Measurements from ENCODE around the gene EEF2K.

Gene EEF2K

DNA sequence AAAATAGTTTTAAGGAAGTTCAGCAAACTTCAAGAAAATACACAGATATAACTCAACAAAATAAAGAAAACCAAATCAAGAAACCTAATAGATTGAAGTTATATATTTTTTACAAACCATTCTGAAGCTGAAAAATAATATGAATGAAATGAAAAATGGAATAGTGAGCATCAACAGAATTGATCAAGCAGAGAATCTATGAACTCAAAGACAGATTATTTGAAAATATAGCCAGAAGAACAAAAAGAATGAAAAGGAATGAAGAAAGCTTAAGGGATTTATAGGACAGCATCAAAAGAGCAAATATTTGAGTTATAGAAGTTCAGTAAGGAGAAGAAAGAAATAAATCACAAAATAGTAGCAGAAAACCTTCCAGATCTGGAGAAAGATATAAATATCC is 130.5 kb downstream of the EEF2K start:
- DNase-seq (ENCODE audit: low spot score): no peak

DNA sequence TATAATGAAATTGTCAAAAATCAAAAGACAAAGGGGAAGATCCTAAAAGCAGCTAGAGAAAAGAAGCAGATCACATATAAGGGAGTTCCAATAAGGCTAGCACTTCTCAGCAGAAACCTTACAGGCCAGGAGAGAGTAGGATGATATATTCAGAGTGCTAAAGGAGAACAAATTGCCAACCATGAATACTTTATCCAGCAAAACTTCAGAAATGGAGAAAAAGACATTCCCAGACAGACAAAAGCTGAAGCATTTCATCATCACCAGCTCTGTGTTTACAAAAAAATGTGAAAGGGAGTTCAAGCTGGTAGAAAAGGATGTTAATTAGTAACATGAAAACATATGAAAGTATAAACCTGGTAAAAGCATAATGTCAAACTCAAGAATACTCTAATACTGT is 131.0 kb downstream of the EEF2K start:
- no peak for DNase-seq (ENCODE audit: low spot score)

DNA sequence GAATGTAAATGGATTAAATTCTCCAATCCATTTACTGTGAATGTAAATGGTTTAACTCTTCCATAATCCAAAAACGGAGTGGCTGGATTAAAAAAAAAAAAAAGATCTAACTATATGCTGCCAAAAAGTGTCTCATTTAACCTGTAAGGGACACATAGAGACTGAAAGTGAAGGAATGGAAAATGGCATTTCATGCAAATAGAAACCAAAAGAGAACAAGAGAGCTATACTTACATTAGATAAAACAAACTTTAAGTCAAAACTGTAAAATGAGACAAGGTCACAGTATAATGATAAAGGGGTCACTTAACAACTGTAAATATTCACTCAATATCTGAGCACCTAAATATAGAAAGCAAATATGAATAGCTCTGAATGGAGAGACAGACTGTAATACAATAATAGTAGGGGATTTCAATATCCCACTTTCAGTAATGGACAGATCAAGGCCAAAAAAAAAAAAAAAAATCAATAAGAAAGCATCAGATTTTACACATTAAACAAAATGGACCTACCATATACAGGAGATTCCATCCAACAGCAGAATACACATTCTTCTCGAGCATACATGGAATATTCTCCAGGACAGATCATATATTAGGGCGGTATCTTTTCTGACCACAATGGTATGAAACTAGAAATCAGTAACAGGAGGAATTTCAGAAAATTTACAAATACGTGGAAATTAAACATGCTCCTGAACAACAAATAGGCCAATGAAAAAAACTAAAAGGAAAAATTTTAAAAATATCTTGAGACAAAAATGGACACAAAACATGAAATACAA is 132.0 kb downstream of the EEF2K start:
- DNase-seq (ENCODE audit: low spot score): no peak
